Measurements from ENCODE around the gene CSRP1. TPM values are rescaled to one million over a fixed set of nuclear protein-coding genes. Genes with fewer than 3 reads are reported as not detected.

The CSRP1 gene
- polyA plus RNA-seq (2013, experiment 1 of 2) = 54.9 TPM
- polyA plus RNA-seq (2013, experiment 2 of 2) = 61.7 TPM

GRCh38 chr1:201506557-201507359 lies at the start of gene CSRP1:
CSRP1 (minus strand) TSS chr1:201507123; CDS start chr1:201496303, 10,820 bp downstream.
- Histone ChIP-seq H4K8ac (ENCODE audit: low read depth, low read length) (no peak within 1 kb of the TSS), H4K5ac (ENCODE audit: low read length) (no peak within 1 kb of the TSS), H3K4me1 (ENCODE audit: control insufficient read depth, low read depth, low read length) (peaks cover 6% of the 10 kb centered on the region), H3K4me3 (ENCODE audit: low read length) (peak within 1 kb of the TSS; percentile 36), H3K23ac (ENCODE audit: low read length) (no peak within 1 kb of the TSS), H3K4ac (ENCODE audit: low read depth, low read length) (no peak within 1 kb of the TSS), H2BK120ac (ENCODE audit: low read depth, low read length) (no peak within 1 kb of the TSS), H3K9ac (ENCODE audit: low read length) (peak within 1 kb of the TSS; percentile 74), H2BK5ac (ENCODE audit: low read length) (no peak within 1 kb of the TSS), H2BK15ac (replicated peaks; ENCODE audit: low read depth) (no peak within 1 kb of the TSS), H3K18ac (ENCODE audit: low read length) (peak within 1 kb of the TSS; percentile 53), H2AK5ac (ENCODE audit: low read length) (no peak within 1 kb of the TSS), H3K27me3 (ENCODE audit: insufficient read depth, low read length, poor library complexity) (no peaks in the 10 kb centered on the region), H3K36me3 (ENCODE audit: control insufficient read depth, insufficient read depth, low read length) (no peaks in the 10 kb centered on the region), H3K56ac (ENCODE audit: low read length) (peak within 1 kb of the TSS; percentile 84), H3K27ac (ENCODE audit: low read depth, low read length) (no peak within 1 kb of the TSS), H3K79me2 (ENCODE audit: control insufficient read depth, insufficient read depth, low read length) (peaks cover 2% of the 10 kb centered on the region), H3K4me2 (ENCODE audit: low read length) (peak within 1 kb of the TSS; percentile 51), H3K79me1 (ENCODE audit: low read length) (peaks cover 2% of the 10 kb centered on the region)
- peak; percentile 76 for DNase-seq
- no CpG with 5 or more reads among the region's 71 CpGs for WGBS (ENCODE audit: extremely low coverage, insufficient coverage, low lambda C conversion rate)

- Histone ChIP-seq H2BK120ac (ENCODE audit: low read depth, low read length) (no peak overlapping the region), H2BK5ac (ENCODE audit: low read length) (no peak overlapping the region), H3K27ac (ENCODE audit: low read depth, low read length) (no peak overlapping the region), H3K4ac (ENCODE audit: low read depth, low read length) (no peak overlapping the region), H3K27me3 (ENCODE audit: insufficient read depth, low read length, poor library complexity) (no peaks in the 10 kb centered on the region), H3K18ac (ENCODE audit: low read length) (no peak overlapping the region), H3K56ac (ENCODE audit: low read length) (no peak overlapping the region), H3K4me3 (ENCODE audit: low read length) (no peak overlapping the region), H4K5ac (ENCODE audit: low read length) (no peak overlapping the region), H3K79me1 (ENCODE audit: low read length) (no peaks in the 10 kb centered on the region), H2BK15ac (replicated peaks; ENCODE audit: low read depth) (no peak overlapping the region), H4K8ac (ENCODE audit: low read depth, low read length) (no peak overlapping the region), H3K4me2 (ENCODE audit: low read length) (no peak overlapping the region), H2AK5ac (ENCODE audit: low read length) (no peak overlapping the region), H3K36me3 (ENCODE audit: control insufficient read depth, insufficient read depth, low read length) (no peaks in the 10 kb centered on the region), H3K23ac (ENCODE audit: low read length) (no peak overlapping the region), H3K79me2 (ENCODE audit: control insufficient read depth, insufficient read depth, low read length) (no peaks in the 10 kb centered on the region), H3K9ac (ENCODE audit: low read length) (no peak overlapping the region), H3K4me1 (ENCODE audit: control insufficient read depth, low read depth, low read length) (no peaks in the 10 kb centered on the region)
- DNase-seq = no peak
- no CpG with 5 or more reads among the region's 9 CpGs for WGBS (ENCODE audit: extremely low coverage, insufficient coverage, low lambda C conversion rate)
Measured at GRCh38 chr1:201555593-201555945, 48.6 kb upstream of the CSRP1 start.

DNA sequence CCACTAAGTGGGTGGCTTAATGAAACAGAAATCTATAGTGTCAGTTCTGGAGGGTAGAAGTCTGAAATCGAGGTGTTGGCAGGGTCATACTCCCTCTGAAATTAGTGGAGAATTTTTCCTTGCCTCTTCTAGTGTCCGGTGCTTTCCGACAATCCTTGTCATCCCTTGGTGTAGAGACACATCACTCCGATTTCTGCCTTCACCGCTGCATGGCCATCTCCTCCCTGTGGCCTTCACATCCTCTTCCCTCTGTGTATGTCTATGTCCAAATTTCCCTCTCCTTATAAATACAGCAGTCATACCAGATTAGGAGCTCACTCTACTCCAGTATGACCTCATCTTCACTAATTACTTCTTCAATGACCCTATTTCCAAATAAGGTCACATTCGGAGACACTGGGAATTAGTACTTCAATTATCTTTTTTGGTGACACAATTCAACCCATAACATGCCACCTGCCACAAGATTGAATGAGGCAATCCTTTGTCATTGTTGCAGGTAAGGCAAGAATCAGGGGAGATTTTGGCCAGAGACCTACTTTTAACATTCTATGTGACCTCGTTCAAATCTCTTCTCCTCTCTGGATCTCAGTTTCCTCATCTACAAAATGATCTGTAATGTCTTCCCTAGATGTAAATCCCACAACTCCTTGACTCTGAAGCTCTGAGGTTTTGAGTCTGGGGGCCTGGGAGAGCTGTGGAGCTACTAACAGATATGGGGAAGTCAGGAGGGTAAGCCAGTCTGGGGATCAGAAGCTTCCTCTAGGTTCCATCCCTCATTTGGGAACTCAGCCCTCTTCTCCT lies 48.1 kb upstream of the CSRP1 start:
- Histone ChIP-seq H3K4me1 (ENCODE audit: control insufficient read depth, low read depth, low read length) (no peaks in the 10 kb centered on the region), H3K18ac (ENCODE audit: low read length) (no peak overlapping the region), H2BK5ac (ENCODE audit: low read length) (no peak overlapping the region), H4K5ac (ENCODE audit: low read length) (no peak overlapping the region), H4K8ac (ENCODE audit: low read depth, low read length) (no peak overlapping the region), H3K9ac (ENCODE audit: low read length) (no peak overlapping the region), H2BK120ac (ENCODE audit: low read depth, low read length) (no peak overlapping the region), H3K36me3 (ENCODE audit: control insufficient read depth, insufficient read depth, low read length) (no peaks in the 10 kb centered on the region), H3K79me1 (ENCODE audit: low read length) (no peaks in the 10 kb centered on the region), H3K27me3 (ENCODE audit: insufficient read depth, low read length, poor library complexity) (no peaks in the 10 kb centered on the region), H3K23ac (ENCODE audit: low read length) (no peak overlapping the region), H3K4me3 (ENCODE audit: low read length) (no peak overlapping the region), H2BK15ac (replicated peaks; ENCODE audit: low read depth) (no peak overlapping the region), H3K79me2 (ENCODE audit: control insufficient read depth, insufficient read depth, low read length) (no peaks in the 10 kb centered on the region), H3K4ac (ENCODE audit: low read depth, low read length) (no peak overlapping the region), H3K4me2 (ENCODE audit: low read length) (no peak overlapping the region), H2AK5ac (ENCODE audit: low read length) (no peak overlapping the region), H3K27ac (ENCODE audit: low read depth, low read length) (no peak overlapping the region), H3K56ac (ENCODE audit: low read length) (no peak overlapping the region)
- WGBS (ENCODE audit: extremely low coverage, insufficient coverage, low lambda C conversion rate) = no CpG with 5 or more reads among the region's 7 CpGs
- no peak for DNase-seq

- no peak overlapping the region for H3K18ac ChIP-seq (ENCODE audit: low read length)
- H3K9ac ChIP-seq (ENCODE audit: low read length) = no peak overlapping the region
- H2AK5ac ChIP-seq (ENCODE audit: low read length) = no peak overlapping the region
- H3K4me2 ChIP-seq (ENCODE audit: low read length) = no peak overlapping the region
- no CpG with 5 or more reads among the region's 10 CpGs for WGBS (ENCODE audit: extremely low coverage, insufficient coverage, low lambda C conversion rate)
- H2BK5ac ChIP-seq (ENCODE audit: low read length) = no peak overlapping the region
- H3K79me1 ChIP-seq (ENCODE audit: low read length) = no peaks in the 10 kb centered on the region
- H4K5ac ChIP-seq (ENCODE audit: low read length) = no peak overlapping the region
- no peak overlapping the region for H4K8ac ChIP-seq (ENCODE audit: low read depth, low read length)
- no peak overlapping the region for H3K27ac ChIP-seq (ENCODE audit: low read depth, low read length)
- H3K27me3 ChIP-seq (ENCODE audit: insufficient read depth, low read length, poor library complexity) = no peaks in the 10 kb centered on the region
- no peak overlapping the region for H3K56ac ChIP-seq (ENCODE audit: low read length)
- H3K4ac ChIP-seq (ENCODE audit: low read depth, low read length) = no peak overlapping the region
- no peak overlapping the region for H2BK15ac ChIP-seq (replicated peaks; ENCODE audit: low read depth)
- H3K36me3 ChIP-seq (ENCODE audit: control insufficient read depth, insufficient read depth, low read length) = no peaks in the 10 kb centered on the region
- no peak overlapping the region for H3K23ac ChIP-seq (ENCODE audit: low read length)
- no peak overlapping the region for H2BK120ac ChIP-seq (ENCODE audit: low read depth, low read length)
- H3K4me1 ChIP-seq (ENCODE audit: control insufficient read depth, low read depth, low read length) = no peaks in the 10 kb centered on the region
- H3K4me3 ChIP-seq (ENCODE audit: low read length) = no peak overlapping the region
- H3K79me2 ChIP-seq (ENCODE audit: control insufficient read depth, insufficient read depth, low read length) = no peaks in the 10 kb centered on the region
- no peak for DNase-seq
Measured at GRCh38 chr1:201554190-201554600, 47.3 kb upstream of the CSRP1 start.

DNA sequence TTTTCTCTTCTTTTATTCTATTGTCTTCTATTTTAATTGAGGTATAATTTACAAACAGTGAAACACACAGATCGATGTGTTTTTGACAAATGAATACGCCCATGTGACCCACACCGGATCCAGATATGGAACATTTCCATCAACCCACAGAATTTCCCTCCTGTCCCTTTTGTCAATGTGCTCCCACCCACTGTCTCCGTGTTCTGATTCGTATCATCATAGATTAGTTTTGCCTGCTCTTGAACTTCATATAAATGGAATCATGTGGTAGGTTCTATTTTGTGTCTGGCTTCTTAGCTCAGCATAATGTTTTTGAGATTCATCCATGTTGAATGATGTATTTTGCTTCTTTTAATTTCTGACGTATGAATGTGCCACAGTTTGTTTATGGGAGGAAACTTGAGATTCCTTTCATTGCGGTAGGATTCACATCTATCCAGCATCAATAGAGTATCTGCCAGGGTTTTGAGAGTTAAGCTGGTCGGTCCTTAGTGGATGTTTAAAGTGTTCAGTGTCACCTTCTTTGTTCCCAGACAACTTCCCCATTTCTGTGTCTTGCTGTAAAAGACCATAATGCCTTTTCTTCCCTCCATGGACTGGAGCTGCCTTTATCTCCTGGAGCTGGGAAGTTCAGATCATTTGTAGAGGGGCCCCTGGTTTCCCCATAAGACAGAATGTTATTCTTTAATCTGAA lies 46.7 kb upstream of the CSRP1 start:
- H3K56ac ChIP-seq (ENCODE audit: low read length) = no peak overlapping the region
- no peak overlapping the region for H3K4ac ChIP-seq (ENCODE audit: low read depth, low read length)
- no CpG with 5 or more reads among the region's 8 CpGs for WGBS (ENCODE audit: extremely low coverage, insufficient coverage, low lambda C conversion rate)
- no peak overlapping the region for H3K4me3 ChIP-seq (ENCODE audit: low read length)
- H4K8ac ChIP-seq (ENCODE audit: low read depth, low read length) = no peak overlapping the region
- H3K79me1 ChIP-seq (ENCODE audit: low read length) = no peaks in the 10 kb centered on the region
- no peak for DNase-seq
- no peaks in the 10 kb centered on the region for H3K36me3 ChIP-seq (ENCODE audit: control insufficient read depth, insufficient read depth, low read length)
- H3K27me3 ChIP-seq (ENCODE audit: insufficient read depth, low read length, poor library complexity) = no peaks in the 10 kb centered on the region
- H3K4me2 ChIP-seq (ENCODE audit: low read length) = no peak overlapping the region
- H2BK5ac ChIP-seq (ENCODE audit: low read length) = no peak overlapping the region
- H3K23ac ChIP-seq (ENCODE audit: low read length) = no peak overlapping the region
- H3K27ac ChIP-seq (ENCODE audit: low read depth, low read length) = no peak overlapping the region
- no peak overlapping the region for H2BK120ac ChIP-seq (ENCODE audit: low read depth, low read length)
- no peak overlapping the region for H4K5ac ChIP-seq (ENCODE audit: low read length)
- H3K79me2 ChIP-seq (ENCODE audit: control insufficient read depth, insufficient read depth, low read length) = no peaks in the 10 kb centered on the region
- no peak overlapping the region for H2BK15ac ChIP-seq (replicated peaks; ENCODE audit: low read depth)
- H3K9ac ChIP-seq (ENCODE audit: low read length) = no peak overlapping the region
- no peak overlapping the region for H2AK5ac ChIP-seq (ENCODE audit: low read length)
- no peaks in the 10 kb centered on the region for H3K4me1 ChIP-seq (ENCODE audit: control insufficient read depth, low read depth, low read length)
- H3K18ac ChIP-seq (ENCODE audit: low read length) = no peak overlapping the region
